Activated CD4-positive, alpha-beta T cell treated with anti-CD3 and anti-CD28 coated beads, Interleukin-2, amount 10 ng/mL, durations not matched to agents 24 days and 14 days (primary cell): ENCODE results near the gene XRCC5. TPM values are rescaled to one million over a fixed set of nuclear protein-coding genes. Genes with fewer than 3 reads are reported as not detected.
"Not testable (repeated sequence)": the region's sequence is repeated elsewhere in the genome, so short reads cannot be mapped to it uniquely, and the experiment has no call there.

Experiments used
- DNase-seq: peaks from one replicate; pipeline ENCODE4 v3.0.0; 2022
- H3K27ac Mint-ChIP-seq: one replicate; pipeline ENCODE4 v1.8.0; 2022; ENCODE audit warnings: mild to moderate bottlenecking, mixed read lengths
- H3K27me3 Mint-ChIP-seq: one replicate; pipeline ENCODE4 v1.8.0; 2022; ENCODE audit warnings: mixed read lengths
- H3K36me3 Mint-ChIP-seq: one replicate; pipeline ENCODE4 v1.8.0; 2022; ENCODE audit warnings: low read depth, mild to moderate bottlenecking, mixed read lengths
- H3K4me1 Mint-ChIP-seq: one replicate; pipeline ENCODE4 v1.8.0; 2021; ENCODE audit warnings: mixed read lengths
- H3K4me3 Mint-ChIP-seq: one replicate; pipeline ENCODE4 v1.8.0; 2022; ENCODE audit warnings: mild to moderate bottlenecking, moderate library complexity, mixed read lengths
- H3K9me3 Mint-ChIP-seq: one replicate; pipeline ENCODE4 v1.8.0; 2021; ENCODE audit warnings: mixed read lengths
- intact Hi-C: fragments of 100-400 bp; cut with micrococcal nuclease; formaldehyde crosslinking; loops from one replicate; pipeline ENCODE4 v1.15.1; 2023
- total RNA-seq: library from RNA; stranded (reverse); gene quantifications from 2 replicates; pipeline ENCODE4 v1.2.3, GENCODE V29; 2022

XRCC5 gene
- total RNA-seq, 1 donor from 2014 or later: 510 TPM

DNA sequence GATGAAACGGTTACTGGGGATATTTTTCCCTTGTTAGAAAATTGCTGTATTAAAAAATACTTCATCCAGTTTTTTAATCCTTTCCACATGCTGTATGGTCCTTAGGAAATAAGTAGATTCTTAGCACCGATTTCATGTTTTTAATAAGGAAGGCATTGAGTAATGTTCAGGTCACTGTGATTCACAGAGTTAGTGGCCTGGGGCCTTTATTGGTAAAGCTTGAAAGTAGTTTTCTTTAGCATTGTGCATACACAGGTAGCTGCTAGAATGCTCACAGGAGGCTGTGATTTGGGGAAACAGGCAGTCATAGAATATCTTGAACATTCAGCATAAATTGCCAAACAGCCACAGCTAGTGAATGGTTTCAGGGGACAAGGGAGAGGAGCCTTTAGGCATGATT lies 79.8 kb downstream of the XRCC5 start:
- intact Hi-C loops: no loop called here
- Mint-ChIP-seq H3K27ac (peak overlapping the region; percentile 2), H3K4me1 (peaks cover 60% of the 10 kb centered on the region), H3K4me3 (no peak overlapping the region), H3K36me3 (peaks cover 66% of the 10 kb centered on the region), H3K27me3 (no peaks in the 10 kb centered on the region), H3K9me3 (peaks cover 9% of the 10 kb centered on the region)
- DNase-seq: peak; percentile 53

DNA sequence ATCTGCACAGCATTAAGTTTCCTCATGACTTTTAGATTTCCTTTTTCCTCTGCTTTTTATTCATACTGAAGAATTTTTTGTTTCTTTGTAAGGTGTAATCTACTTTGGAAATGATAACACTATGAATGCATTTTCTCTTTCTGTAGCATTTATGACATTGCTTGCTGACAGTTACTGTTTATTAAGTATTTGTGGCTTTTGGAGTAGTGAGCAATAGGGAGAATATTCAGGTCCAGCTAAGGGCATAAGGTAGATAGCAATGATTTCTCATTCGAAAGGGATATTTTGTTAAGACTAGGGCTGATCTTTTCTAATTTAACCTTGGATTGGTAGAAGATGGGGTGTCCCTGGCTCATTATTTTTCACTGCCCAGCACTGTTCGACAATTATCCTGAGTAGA lies 80.3 kb downstream of the XRCC5 start:
- H3K36me3 Mint-ChIP-seq: peaks cover 71% of the 10 kb centered on the region
- no peak for DNase-seq

DNA sequence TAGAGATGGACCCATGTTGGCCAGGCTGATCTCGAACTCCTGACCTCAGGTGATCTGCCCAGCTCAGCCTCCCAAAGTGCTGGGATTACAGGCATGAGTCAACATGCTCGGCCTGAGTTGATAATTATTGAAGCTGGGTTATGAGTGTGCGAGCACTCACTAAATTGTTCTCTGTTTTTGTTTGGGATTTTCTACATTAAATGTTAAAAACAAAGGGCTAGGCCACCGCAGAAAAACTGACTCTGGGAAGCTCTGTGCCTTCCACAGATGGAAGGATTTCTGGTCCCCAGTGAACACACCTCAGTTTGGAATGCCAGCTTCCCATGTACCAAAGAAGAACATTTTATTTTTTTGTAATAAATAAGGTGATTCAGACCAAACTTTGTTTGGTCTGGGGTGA lies 83.0 kb downstream of the XRCC5 start:
- Mint-ChIP-seq H3K4me3 (no peak overlapping the region), H3K4me1 (peaks cover 58% of the 10 kb centered on the region), H3K36me3 (peaks cover 69% of the 10 kb centered on the region), H3K27ac (no peak overlapping the region), H3K9me3 (peaks cover 9% of the 10 kb centered on the region), H3K27me3 (no peaks in the 10 kb centered on the region)
- intact Hi-C loops: loop anchor here (5.0 kb wide), 1 partner anchor 50 kb away; no protein-coding TSS in a partner anchor
- DNase-seq: no peak

More for the DNA sequence above, 80.3 kb downstream of the XRCC5 start:
- H3K4me1 Mint-ChIP-seq: peaks cover 65% of the 10 kb centered on the region
- no peak overlapping the region for H3K4me3 Mint-ChIP-seq
- H3K27ac Mint-ChIP-seq: peak overlapping the region; percentile 34
- peaks cover 13% of the 10 kb centered on the region for H3K9me3 Mint-ChIP-seq
- no peaks in the 10 kb centered on the region for H3K27me3 Mint-ChIP-seq
- intact Hi-C loops: no loop called here

DNA sequence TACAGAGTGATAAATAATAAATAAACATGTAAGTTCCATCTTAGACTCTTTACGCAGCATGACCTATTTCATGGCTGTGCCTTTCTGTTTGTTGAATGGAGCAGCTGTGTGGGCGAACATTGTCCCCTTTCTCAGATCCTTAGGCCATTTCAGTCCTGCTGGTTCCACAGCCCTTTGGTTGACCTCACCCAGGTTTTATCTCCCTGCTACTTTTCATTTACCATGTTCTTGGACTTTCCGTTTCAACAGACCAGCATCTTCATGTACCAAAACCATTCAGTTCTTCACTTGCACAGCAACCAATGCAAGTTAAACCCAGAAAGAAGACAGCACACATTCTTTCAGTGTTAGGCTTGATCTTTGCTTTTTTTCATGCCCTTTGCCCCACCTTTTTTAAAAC lies 83.8 kb downstream of the XRCC5 start:
- Mint-ChIP-seq H3K27ac (peak overlapping the region; percentile 46), H3K36me3 (peaks cover 71% of the 10 kb centered on the region), H3K27me3 (no peaks in the 10 kb centered on the region), H3K4me1 (peaks cover 51% of the 10 kb centered on the region), H3K9me3 (peaks cover 9% of the 10 kb centered on the region), H3K4me3 (peak overlapping the region; percentile 2)
- intact Hi-C loops: loop anchor here (5.0 kb wide), 1 partner anchor 51 kb away; no protein-coding TSS in a partner anchor
- peak; percentile 49 for DNase-seq

DNA sequence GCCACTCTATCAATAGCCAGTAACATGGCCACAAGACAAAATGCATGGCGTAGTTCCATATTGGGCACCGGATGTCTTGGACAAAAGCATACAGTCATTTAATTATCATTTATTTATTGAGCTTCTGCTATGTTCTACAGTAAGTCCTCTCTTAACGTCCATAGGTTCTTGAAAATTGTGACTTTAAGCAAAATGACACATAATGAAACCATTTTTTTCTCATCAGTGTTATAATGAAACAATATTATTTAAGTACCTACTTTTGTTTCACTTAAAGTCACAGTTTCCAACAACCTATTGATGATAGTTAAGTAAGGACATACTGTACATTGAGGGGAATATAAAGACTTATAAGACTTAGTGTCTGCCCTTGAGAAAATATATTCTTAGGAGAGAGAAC lies 84.9 kb downstream of the XRCC5 start:
- H3K4me3 Mint-ChIP-seq: peak overlapping the region; percentile 39
- intact Hi-C loops: loop anchor here (5.0 kb wide), 1 partner anchor 52 kb away; no protein-coding TSS in a partner anchor
- no peaks in the 10 kb centered on the region for H3K27me3 Mint-ChIP-seq
- H3K9me3 Mint-ChIP-seq: peaks cover 9% of the 10 kb centered on the region
- H3K4me1 Mint-ChIP-seq: peaks cover 45% of the 10 kb centered on the region
- no peak for DNase-seq
- H3K27ac Mint-ChIP-seq: peak overlapping the region; percentile 91
- H3K36me3 Mint-ChIP-seq: peaks cover 75% of the 10 kb centered on the region

DNA sequence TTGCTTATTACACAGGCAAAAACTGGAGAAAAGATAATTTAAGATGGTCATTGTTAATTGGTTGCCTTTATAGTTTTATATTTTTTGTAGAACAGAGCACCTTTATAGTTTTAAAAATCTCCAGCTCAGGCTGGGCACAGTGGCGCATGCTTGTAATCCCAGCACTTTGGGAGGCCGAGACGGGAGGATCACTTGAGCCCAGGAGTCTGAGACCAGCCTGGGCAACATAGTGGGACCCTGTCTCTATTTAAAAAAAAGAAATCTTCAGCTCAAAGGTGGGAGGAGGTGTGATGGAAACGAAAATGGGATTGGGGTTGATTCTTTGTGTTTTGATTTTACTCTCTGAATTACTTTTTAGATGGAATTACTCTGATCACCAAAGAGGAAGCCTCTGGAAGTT lies 85.4 kb downstream of the XRCC5 start:
- H3K4me1 Mint-ChIP-seq: peaks cover 43% of the 10 kb centered on the region
- peaks cover 9% of the 10 kb centered on the region for H3K9me3 Mint-ChIP-seq
- no peaks in the 10 kb centered on the region for H3K27me3 Mint-ChIP-seq
- no peak overlapping the region for H3K4me3 Mint-ChIP-seq
- DNase-seq: no peak
- H3K36me3 Mint-ChIP-seq: peaks cover 76% of the 10 kb centered on the region
- intact Hi-C loops: loop anchor here (5.0 kb wide), 1 partner anchor 52 kb away; no protein-coding TSS in a partner anchor
- peak overlapping the region; percentile 91 for H3K27ac Mint-ChIP-seq

DNA sequence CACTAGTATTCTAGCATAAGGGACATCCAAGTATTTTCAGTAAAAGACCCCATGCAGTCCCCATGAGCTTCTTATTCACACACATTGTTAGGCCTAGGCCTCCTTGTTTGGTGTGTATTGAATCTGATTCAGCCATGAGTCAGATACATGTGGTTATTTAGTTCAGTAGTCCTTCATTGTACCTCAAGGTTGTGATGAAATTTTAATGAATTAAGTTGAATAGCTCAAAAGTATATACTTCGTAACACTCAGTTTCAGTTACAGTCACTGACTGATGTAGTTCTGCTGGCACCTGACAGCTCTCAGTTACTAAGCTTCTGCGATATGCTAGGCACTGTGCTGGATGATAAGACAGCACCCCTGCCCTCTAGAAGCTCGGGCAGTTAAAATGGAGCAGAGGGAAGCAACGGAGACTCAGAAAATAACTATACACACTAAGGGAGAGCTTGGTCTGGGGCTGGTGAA lies 86.4 kb downstream of the XRCC5 start:
- peaks cover 40% of the 10 kb centered on the region for H3K4me1 Mint-ChIP-seq
- peak overlapping the region; percentile 91 for H3K27ac Mint-ChIP-seq
- no peaks in the 10 kb centered on the region for H3K27me3 Mint-ChIP-seq
- intact Hi-C loops: loop anchor here (1.0 kb wide), 1 partner anchor 11 kb away; no protein-coding TSS in a partner anchor
- peak overlapping the region; percentile 32 for H3K4me3 Mint-ChIP-seq
- no peak for DNase-seq
- peaks cover 9% of the 10 kb centered on the region for H3K9me3 Mint-ChIP-seq
- peaks cover 77% of the 10 kb centered on the region for H3K36me3 Mint-ChIP-seq

DNA sequence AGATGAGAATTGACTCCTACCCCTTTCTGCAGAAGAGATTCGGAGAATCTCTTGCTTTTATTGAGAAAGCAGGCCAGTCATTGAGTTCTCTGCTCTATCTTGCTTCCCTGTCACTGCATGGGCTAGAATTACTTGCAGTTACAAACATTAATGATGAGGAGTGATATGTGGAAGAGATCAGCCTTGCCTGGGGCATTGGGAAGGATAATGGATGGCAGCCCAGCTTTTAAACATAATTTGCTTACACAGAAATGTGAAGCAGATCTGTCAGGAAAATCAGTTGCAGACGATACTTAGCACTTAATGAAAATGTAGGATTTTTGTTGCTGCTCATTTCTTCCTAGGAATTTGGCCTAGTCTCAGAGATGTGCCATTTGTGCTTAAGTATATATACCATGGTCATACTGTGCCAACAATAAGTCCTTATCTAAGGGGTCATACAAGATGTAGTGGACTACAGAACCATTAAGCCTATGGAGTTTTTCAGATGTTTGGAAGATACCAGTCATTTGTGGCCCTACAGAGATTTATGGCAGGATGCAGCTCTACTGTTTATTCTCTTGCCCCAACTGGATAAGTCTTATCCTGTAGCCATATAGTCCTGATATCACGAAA lies 92.7 kb downstream of the XRCC5 start:
- Mint-ChIP-seq H3K4me1 (peaks cover 38% of the 10 kb centered on the region), H3K27me3 (no peaks in the 10 kb centered on the region), H3K9me3 (no peaks in the 10 kb centered on the region), H3K36me3 (peaks cover 90% of the 10 kb centered on the region), H3K27ac (peak overlapping the region; percentile 40), H3K4me3 (no peak overlapping the region)
- DNase-seq: no peak
- intact Hi-C loops: no loop called here

DNA sequence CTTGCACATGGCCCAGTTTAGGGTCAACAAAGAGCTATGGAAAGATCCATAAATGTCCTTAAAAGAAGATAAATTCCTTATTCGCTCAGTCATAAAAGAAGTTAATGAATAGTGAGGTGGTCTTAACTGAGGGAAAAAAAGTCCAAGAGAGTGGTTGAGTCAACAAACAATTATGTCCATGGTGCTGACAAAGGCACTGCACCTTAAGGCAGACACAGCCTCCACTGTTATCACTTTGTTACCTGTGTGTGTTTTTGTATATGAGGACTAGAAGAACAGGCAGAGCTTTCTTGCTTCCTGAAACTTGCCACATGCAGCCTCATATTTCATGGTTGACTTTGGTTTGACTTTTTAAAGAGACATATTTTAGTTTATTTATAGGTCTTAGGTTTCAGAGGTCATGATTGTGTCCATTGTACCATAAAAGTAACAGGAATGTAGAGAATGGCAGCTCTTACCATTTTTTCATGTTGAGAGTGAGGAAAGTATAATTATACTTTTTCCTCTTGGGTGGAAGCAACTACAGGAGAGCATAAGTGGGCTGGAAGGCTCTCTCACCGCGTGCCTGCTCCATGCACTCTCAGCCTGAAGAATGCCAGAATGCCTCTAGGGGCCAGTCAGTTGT lies 93.6 kb downstream of the XRCC5 start:
- Mint-ChIP-seq H3K27me3 (no peaks in the 10 kb centered on the region), H3K4me3 (no peak overlapping the region), H3K27ac (peak overlapping the region; percentile 31), H3K36me3 (peaks cover 90% of the 10 kb centered on the region), H3K9me3 (no peaks in the 10 kb centered on the region), H3K4me1 (peaks cover 42% of the 10 kb centered on the region)
- intact Hi-C loops: no loop called here
- DNase-seq: no peak

DNA sequence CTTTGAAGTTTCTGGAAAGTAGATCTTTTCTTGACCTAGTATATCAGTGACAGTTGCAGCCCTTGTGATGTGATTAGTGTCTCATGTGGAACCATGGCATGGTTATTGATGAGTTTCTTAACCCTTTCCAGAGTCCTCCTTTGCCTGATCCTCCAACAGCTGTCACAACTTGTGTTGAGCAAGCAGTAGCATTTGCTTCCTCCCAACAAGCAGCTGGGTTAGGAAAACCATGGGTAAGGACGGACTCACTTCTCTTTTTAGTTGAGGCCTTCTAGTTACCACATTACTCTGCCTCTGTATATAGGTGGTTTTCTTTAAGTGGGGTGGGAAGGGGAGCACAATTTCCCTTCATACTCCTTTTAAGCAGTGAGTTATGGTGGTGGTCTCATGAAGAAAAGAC lies 96.3 kb downstream of the XRCC5 start:
- H3K9me3 Mint-ChIP-seq: no peaks in the 10 kb centered on the region
- peaks cover 42% of the 10 kb centered on the region for H3K4me1 Mint-ChIP-seq
- peak; percentile 50 for DNase-seq
- no peak overlapping the region for H3K4me3 Mint-ChIP-seq
- intact Hi-C loops: loop anchor here (5.0 kb wide), 1 partner anchor 292 kb away; the partner anchor contains the start of gene RPL37A
- H3K36me3 Mint-ChIP-seq: peaks cover 83% of the 10 kb centered on the region
- no peaks in the 10 kb centered on the region for H3K27me3 Mint-ChIP-seq
- peak overlapping the region; percentile 89 for H3K27ac Mint-ChIP-seq

DNA sequence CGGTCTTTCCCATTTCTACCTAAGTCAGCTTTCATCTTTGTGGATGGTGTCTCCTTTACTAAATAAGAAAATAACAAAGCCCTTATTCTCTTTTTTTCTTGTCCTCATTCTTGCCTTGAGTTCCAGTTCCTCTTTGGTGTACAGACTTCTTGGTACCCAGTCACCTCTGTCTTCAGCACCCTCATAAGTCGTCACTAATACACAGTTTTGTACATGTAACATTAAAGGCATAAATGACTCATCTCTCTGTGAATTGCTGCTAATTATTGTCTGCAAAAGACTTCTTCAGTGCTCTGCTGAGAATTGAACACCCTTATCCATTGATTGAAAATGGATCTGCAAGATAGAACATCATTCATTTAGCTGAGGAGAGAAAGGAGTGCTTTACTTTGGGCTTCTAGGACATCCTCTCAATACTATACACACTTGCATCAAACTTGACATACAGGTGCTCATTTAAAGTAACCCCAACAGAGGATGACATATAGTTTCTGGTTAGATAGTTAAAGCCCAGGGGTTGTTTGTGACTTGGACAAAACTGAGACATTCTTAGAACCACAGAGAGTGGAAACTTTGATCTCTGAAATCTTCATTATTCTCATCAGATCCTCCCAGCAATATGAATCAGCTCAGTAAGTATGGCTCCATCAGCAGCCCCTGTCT lies 97.0 kb downstream of the XRCC5 start:
- Mint-ChIP-seq H3K4me1 (peaks cover 44% of the 10 kb centered on the region), H3K27ac (peak overlapping the region; percentile 89), H3K9me3 (no peaks in the 10 kb centered on the region), H3K36me3 (peaks cover 82% of the 10 kb centered on the region), H3K4me3 (peak overlapping the region; percentile 32), H3K27me3 (no peaks in the 10 kb centered on the region)
- peak; percentile 50 for DNase-seq
- intact Hi-C loops: loop anchor here (1.0 to 5.0 kb wide), 4 partner anchors 11 to 291 kb away; partner anchors contain the start of gene RPL37A

DNA sequence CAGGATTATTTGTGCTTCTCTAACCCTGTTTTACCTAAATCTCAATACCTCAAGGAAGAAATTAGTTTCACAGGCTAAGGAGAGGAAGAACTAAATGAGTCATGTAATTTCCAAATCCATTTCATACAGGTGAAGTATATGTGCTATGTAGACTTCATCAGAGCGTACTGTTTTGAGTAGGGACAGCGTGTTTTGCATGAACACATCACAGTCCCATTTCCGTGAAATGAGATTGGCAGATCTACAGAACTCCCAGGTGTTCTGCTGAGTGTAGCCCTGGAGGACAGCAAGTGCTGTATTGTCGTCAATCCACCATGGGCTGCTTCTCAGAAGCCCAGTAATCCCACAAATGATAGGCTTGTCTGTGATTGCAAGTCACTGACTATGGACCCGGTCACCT lies 97.7 kb downstream of the XRCC5 start:
- DNase-seq: peak; percentile 54
- H3K27me3 Mint-ChIP-seq: no peaks in the 10 kb centered on the region
- peaks cover 78% of the 10 kb centered on the region for H3K36me3 Mint-ChIP-seq
- intact Hi-C loops: loop anchor here (1.0 to 5.0 kb wide), 4 partner anchors 12 to 290 kb away; partner anchors contain the start of gene RPL37A
- H3K4me1 Mint-ChIP-seq: peaks cover 41% of the 10 kb centered on the region
- peak overlapping the region; percentile 10 for H3K4me3 Mint-ChIP-seq
- no peaks in the 10 kb centered on the region for H3K9me3 Mint-ChIP-seq
- H3K27ac Mint-ChIP-seq: peak overlapping the region; percentile 89

DNA sequence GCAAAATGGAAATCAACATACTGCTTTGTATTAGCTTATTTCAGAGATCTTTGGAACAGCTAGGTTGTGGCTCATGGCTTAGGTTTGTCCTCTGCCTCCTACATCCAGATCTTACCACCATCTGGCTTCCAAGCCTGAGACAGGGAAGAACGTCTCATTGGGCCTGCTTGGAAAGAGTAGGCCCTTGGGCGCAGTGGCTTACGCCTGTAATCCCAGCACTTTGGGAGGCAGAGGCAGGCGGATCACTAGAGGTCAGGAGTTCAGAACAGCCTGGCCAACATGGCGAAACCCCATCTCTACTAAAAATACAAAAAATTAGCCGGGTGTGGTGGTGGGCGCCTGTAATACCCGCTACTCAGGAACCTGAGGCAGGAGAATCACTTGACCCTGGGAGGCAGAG lies 99.5 kb downstream of the XRCC5 start:
- H3K4me1 Mint-ChIP-seq: peaks cover 29% of the 10 kb centered on the region
- not testable (repeated sequence) for H3K9me3 Mint-ChIP-seq, H3K27me3 Mint-ChIP-seq, H3K4me3 Mint-ChIP-seq
- peaks cover 69% of the 10 kb centered on the region for H3K36me3 Mint-ChIP-seq
- DNase-seq: peak; percentile 50
- H3K27ac Mint-ChIP-seq: peak overlapping the region; percentile 17
- intact Hi-C loops: loop anchor here (5.0 kb wide), 1 partner anchor 289 kb away; the partner anchor contains the start of gene RPL37A
